ENCODE data around the gene NUFIP1.

The NUFIP1 gene

GRCh38 chr13:45011198-45011597, 21.9 kb upstream of the NUFIP1 start:
- Histone ChIP-seq H3K18ac (ENCODE audit: low read length) (no peak overlapping the region), H3K4me2 (ENCODE audit: insufficient read depth, low read length, poor library complexity, severe bottlenecking) (no peak overlapping the region), H3K79me1 (ENCODE audit: low read depth, low read length) (no peaks in the 10 kb centered on the region), H3K4me1 (ENCODE audit: control insufficient read depth in 2 of 2, insufficient read depth in 1 of 2, low read depth in 1 of 2, low read length in 2 of 2) (no peaks in the 10 kb centered on the region), H4K91ac (ENCODE audit: low read depth, low read length, poor library complexity) (no peak overlapping the region), H3K27ac (replicated peaks; ENCODE audit: low read length) (no peak overlapping the region), H3K36me3 (replicated peaks in 1 of 2; ENCODE audit: control insufficient read depth in 2 of 2, insufficient read depth in 2 of 2, low read length in 2 of 2) (peaks cover 8 to 96% of the 10 kb centered on the region in 2 donors), H2BK5ac (ENCODE audit: low read length) (no peak overlapping the region), H2BK15ac (ENCODE audit: low read length) (no peak overlapping the region), H3K27me3 (ENCODE audit: control insufficient read depth in 3 of 3, insufficient read depth in 3 of 3, low read depth in 1 of 3, low read length in 3 of 3) (no peaks in the 10 kb centered on the region), H2AFZ (ENCODE audit: low read length) (no peak overlapping the region), H3K4me3 (ENCODE audit: low read length in 2 of 2) (no peak overlapping the region), H4K8ac (ENCODE audit: low read depth, low read length) (no peak overlapping the region), H3K14ac (ENCODE audit: low read length) (no peak overlapping the region), H2BK12ac (ENCODE audit: low read length) (no peak overlapping the region), H3K9me3 (replicated peaks in 1 of 2; ENCODE audit: control insufficient read depth in 2 of 2, insufficient read depth in 1 of 2, low read depth in 1 of 2, low read length in 2 of 2) (no peaks in the 10 kb centered on the region), H2BK120ac (ENCODE audit: low read depth, low read length) (no peak overlapping the region), H3K23ac (ENCODE audit: low read depth, low read length, poor library complexity) (no peak overlapping the region), H3K9ac (ENCODE audit: low read depth, low read length, poor library complexity) (no peak overlapping the region), H3K4ac (ENCODE audit: low read length) (no peak overlapping the region), H2AK5ac (ENCODE audit: low read depth, low read length) (no peak overlapping the region)
- DNase-seq (ENCODE audit: low spot score) = no peak
- WGBS, 2 donors (ENCODE audit: extremely low coverage in 2 of 2, insufficient read length in 2 of 2, insufficient replicate concordance in 1 of 2) = no CpG with 5 or more reads among the region's 6 CpGs

DNA sequence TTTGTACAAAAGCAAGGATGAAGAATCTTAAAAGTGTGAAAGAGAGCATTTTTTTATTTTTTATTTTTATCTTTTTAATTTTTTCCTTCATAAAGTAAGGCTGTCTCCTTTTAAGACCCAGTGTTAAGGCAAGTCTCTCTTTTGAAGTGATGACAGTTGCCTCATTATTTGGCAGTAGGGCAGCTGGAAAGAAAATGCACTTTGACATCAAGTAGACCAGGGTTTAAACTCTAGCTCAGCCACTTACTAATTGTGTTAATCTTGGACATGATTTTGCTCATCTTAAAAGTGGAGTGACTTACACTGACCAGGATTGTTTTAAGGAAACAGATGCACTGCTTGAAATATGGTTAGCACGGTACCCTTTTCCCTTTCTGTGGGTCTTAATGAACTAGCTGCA, 18.6 kb upstream of the NUFIP1 start:
- WGBS, 2 donors (ENCODE audit: extremely low coverage in 2 of 2, insufficient read length in 2 of 2, insufficient replicate concordance in 1 of 2) = no CpG with 5 or more reads among the region's 1 CpG
- Histone ChIP-seq H3K18ac (ENCODE audit: low read length) (no peak overlapping the region), H4K91ac (ENCODE audit: low read depth, low read length, poor library complexity) (no peak overlapping the region), H3K4ac (ENCODE audit: low read length) (no peak overlapping the region), H3K23ac (ENCODE audit: low read depth, low read length, poor library complexity) (no peak overlapping the region), H3K36me3 (replicated peaks in 1 of 2; ENCODE audit: control insufficient read depth in 2 of 2, insufficient read depth in 2 of 2, low read length in 2 of 2) (peaks cover 8 to 100% of the 10 kb centered on the region in 2 donors), H3K4me2 (ENCODE audit: insufficient read depth, low read length, poor library complexity, severe bottlenecking) (no peak overlapping the region), H3K27ac (replicated peaks; ENCODE audit: low read length) (no peak overlapping the region), H2BK120ac (ENCODE audit: low read depth, low read length) (no peak overlapping the region), H3K79me1 (ENCODE audit: low read depth, low read length) (no peaks in the 10 kb centered on the region), H2AFZ (ENCODE audit: low read length) (no peak overlapping the region), H4K8ac (ENCODE audit: low read depth, low read length) (no peak overlapping the region), H2BK5ac (ENCODE audit: low read length) (no peak overlapping the region), H2AK5ac (ENCODE audit: low read depth, low read length) (no peak overlapping the region), H3K4me1 (ENCODE audit: control insufficient read depth in 2 of 2, insufficient read depth in 1 of 2, low read depth in 1 of 2, low read length in 2 of 2) (no peaks in the 10 kb centered on the region), H2BK12ac (ENCODE audit: low read length) (no peak overlapping the region), H3K9ac (ENCODE audit: low read depth, low read length, poor library complexity) (no peak overlapping the region), H3K27me3 (ENCODE audit: control insufficient read depth in 3 of 3, insufficient read depth in 3 of 3, low read depth in 1 of 3, low read length in 3 of 3) (no peaks in the 10 kb centered on the region), H3K9me3 (replicated peaks in 1 of 2; ENCODE audit: control insufficient read depth in 2 of 2, insufficient read depth in 1 of 2, low read depth in 1 of 2, low read length in 2 of 2) (no peaks in the 10 kb centered on the region), H3K14ac (ENCODE audit: low read length) (no peak overlapping the region), H3K4me3 (ENCODE audit: low read length in 2 of 2) (no peak overlapping the region), H2BK15ac (ENCODE audit: low read length) (no peak overlapping the region)
- DNase-seq (ENCODE audit: low spot score) = no peak

- Histone ChIP-seq H3K4me2 (ENCODE audit: insufficient read depth, low read length, poor library complexity, severe bottlenecking) (no peak overlapping the region), H3K4ac (ENCODE audit: low read length) (no peak overlapping the region), H2BK15ac (ENCODE audit: low read length) (no peak overlapping the region), H3K27ac (replicated peaks; ENCODE audit: low read length) (no peak overlapping the region), H2BK5ac (ENCODE audit: low read length) (no peak overlapping the region), H4K8ac (ENCODE audit: low read depth, low read length) (no peak overlapping the region), H3K36me3 (replicated peaks in 1 of 2; ENCODE audit: control insufficient read depth in 2 of 2, insufficient read depth in 2 of 2, low read length in 2 of 2) (peaks cover 10 to 100% of the 10 kb centered on the region in 2 donors), H3K9me3 (replicated peaks in 1 of 2; ENCODE audit: control insufficient read depth in 2 of 2, insufficient read depth in 1 of 2, low read depth in 1 of 2, low read length in 2 of 2) (no peaks in the 10 kb centered on the region), H3K9ac (ENCODE audit: low read depth, low read length, poor library complexity) (no peak overlapping the region), H3K23ac (ENCODE audit: low read depth, low read length, poor library complexity) (no peak overlapping the region), H3K4me1 (ENCODE audit: control insufficient read depth in 2 of 2, insufficient read depth in 1 of 2, low read depth in 1 of 2, low read length in 2 of 2) (no peaks in the 10 kb centered on the region), H4K91ac (ENCODE audit: low read depth, low read length, poor library complexity) (no peak overlapping the region), H3K14ac (ENCODE audit: low read length) (no peak overlapping the region), H3K27me3 (ENCODE audit: control insufficient read depth in 3 of 3, insufficient read depth in 3 of 3, low read depth in 1 of 3, low read length in 3 of 3) (no peaks in the 10 kb centered on the region), H3K79me1 (ENCODE audit: low read depth, low read length) (no peaks in the 10 kb centered on the region), H3K18ac (ENCODE audit: low read length) (no peak overlapping the region), H2BK12ac (ENCODE audit: low read length) (no peak overlapping the region), H3K4me3 (ENCODE audit: low read length in 2 of 2) (no peak overlapping the region), H2AK5ac (ENCODE audit: low read depth, low read length) (no peak overlapping the region), H2BK120ac (ENCODE audit: low read depth, low read length) (no peak overlapping the region), H2AFZ (ENCODE audit: low read length) (no peak overlapping the region)
- DNase-seq (ENCODE audit: low spot score) = no peak
Measured at GRCh38 chr13:45007225-45007624, 18.0 kb upstream of the NUFIP1 start.

- H2BK5ac ChIP-seq (ENCODE audit: low read length) = no peak overlapping the region
- H3K18ac ChIP-seq (ENCODE audit: low read length) = no peak overlapping the region
- H4K8ac ChIP-seq (ENCODE audit: low read depth, low read length) = no peak overlapping the region
- H3K23ac ChIP-seq (ENCODE audit: low read depth, low read length, poor library complexity) = no peak overlapping the region
- WGBS, 2 donors (ENCODE audit: extremely low coverage in 2 of 2, insufficient read length in 2 of 2, insufficient replicate concordance in 1 of 2) = no CpG with 5 or more reads among the region's 2 CpGs
- no peak overlapping the region for H2AK5ac ChIP-seq (ENCODE audit: low read depth, low read length)
- no peak overlapping the region for H4K91ac ChIP-seq (ENCODE audit: low read depth, low read length, poor library complexity)
- peaks cover 11 to 99% of the 10 kb centered on the region in 2 donors for H3K36me3 ChIP-seq (replicated peaks in 1 of 2; ENCODE audit: control insufficient read depth in 2 of 2, insufficient read depth in 2 of 2, low read length in 2 of 2)
- H3K9me3 ChIP-seq (replicated peaks in 1 of 2; ENCODE audit: control insufficient read depth in 2 of 2, insufficient read depth in 1 of 2, low read depth in 1 of 2, low read length in 2 of 2) = no peaks in the 10 kb centered on the region
- H3K27ac ChIP-seq (replicated peaks; ENCODE audit: low read length) = no peak overlapping the region
- H2AFZ ChIP-seq (ENCODE audit: low read length) = no peak overlapping the region
- no peaks in the 10 kb centered on the region for H3K27me3 ChIP-seq (ENCODE audit: control insufficient read depth in 3 of 3, insufficient read depth in 3 of 3, low read depth in 1 of 3, low read length in 3 of 3)
- DNase-seq (ENCODE audit: low spot score) = no peak
- no peaks in the 10 kb centered on the region for H3K4me1 ChIP-seq (ENCODE audit: control insufficient read depth in 2 of 2, insufficient read depth in 1 of 2, low read depth in 1 of 2, low read length in 2 of 2)
- H2BK15ac ChIP-seq (ENCODE audit: low read length) = no peak overlapping the region
- no peak overlapping the region for H3K4ac ChIP-seq (ENCODE audit: low read length)
- no peak overlapping the region for H3K9ac ChIP-seq (ENCODE audit: low read depth, low read length, poor library complexity)
- no peak overlapping the region for H2BK120ac ChIP-seq (ENCODE audit: low read depth, low read length)
- no peak overlapping the region for H2BK12ac ChIP-seq (ENCODE audit: low read length)
- H3K4me2 ChIP-seq (ENCODE audit: insufficient read depth, low read length, poor library complexity, severe bottlenecking) = no peak overlapping the region
- H3K79me1 ChIP-seq (ENCODE audit: low read depth, low read length) = no peaks in the 10 kb centered on the region
- no peak overlapping the region for H3K4me3 ChIP-seq (ENCODE audit: low read length in 2 of 2)
- no peak overlapping the region for H3K14ac ChIP-seq (ENCODE audit: low read length)
Measured at GRCh38 chr13:45004096-45004495, 14.8 kb upstream of the NUFIP1 start.
